GM12875 (cell line): ENCODE data around the gene UEVLD.

Source experiments
- H3K4me3 ChIP-seq: one replicate; pipeline ENCODE4 v1.5.1; 2011; ENCODE audit warnings: low read depth, low read length, control low read depth
- CTCF ChIP-seq: IDR thresholded peaks from 2 replicates; pipeline ENCODE4 v1.5.1; 2011; ENCODE audit warnings: low read depth, mild to moderate bottlenecking, control low read depth, inconsistent platforms, low read length, moderate library complexity, borderline replicate concordance; ENCODE audit not compliant: insufficient read depth

Gene UEVLD

GRCh38 chr11:18563090-18563730 lies 25.3 kb downstream of the UEVLD start:
- no peak overlapping the region for H3K4me3 ChIP-seq
- TF ChIP-seq CTCF, result no peak

GRCh38 chr11:18548001-18548400 lies 40.5 kb downstream of the UEVLD start:
- no peak overlapping the region for H3K4me3 ChIP-seq
- TF ChIP-seq CTCF, result no peak

- no peak overlapping the region for H3K4me3 ChIP-seq
- peak; percentile 17; the same call in 1 of the 2 replicates for TF ChIP-seq CTCF
Observed at GRCh38 chr11:18540207-18541009, 48.1 kb downstream of the UEVLD start.

- TF ChIP-seq CTCF, result no peak
- no peak overlapping the region for H3K4me3 ChIP-seq
Observed at GRCh38 chr11:18536209-18536608, 52.3 kb downstream of the UEVLD start.

GRCh38 chr11:18534245-18534644 lies 54.3 kb downstream of the UEVLD start:
- H3K4me3 ChIP-seq, result no peak overlapping the region
- TF ChIP-seq CTCF, result no peak

- no peak for TF ChIP-seq CTCF
- H3K4me3 ChIP-seq, result no peak overlapping the region
Observed at GRCh38 chr11:18533365-18533764, 55.2 kb downstream of the UEVLD start.

- TF ChIP-seq CTCF, result no peak
- H3K4me3 ChIP-seq, result peak overlapping the region; percentile 96
Observed at GRCh38 chr11:18527512-18527911, 61.0 kb downstream of the UEVLD start.
